Neural cell (in vitro differentiated cells): ENCODE measurements around the gene HNRNPA2B1. TPM values are rescaled to one million over a fixed set of nuclear protein-coding genes. Genes with fewer than 3 reads are reported as not detected.
"Not testable (repeated sequence)": the region's sequence is repeated elsewhere in the genome, so short reads cannot be mapped to it uniquely, and the experiment has no call there.

ENCODE experiments used
- H2AFZ ChIP-seq: fragments of 200-600, 300-800 bp; sonication (generic), shearing (Covaris generic); 2 replicates; pipeline ENCODE4 v1.6.0; 2014; ENCODE audit warnings: low read depth, mild to moderate bottlenecking, antibody characterized with exemption, low read length, moderate library complexity
- H3F3A ChIP-seq: fragments of 200-600 bp; shearing (Covaris generic); 2 replicates; pipeline ENCODE4 v1.6.1; 2016; ENCODE audit warnings: mild to moderate bottlenecking, moderate library complexity, mixed read lengths, antibody characterized with exemption, low read length; ENCODE audit not compliant: insufficient read depth, poor library complexity, severe bottlenecking
- H3K27ac ChIP-seq: fragments of 200-600, 300-800 bp; sonication (generic), shearing (Covaris generic); 2 replicates; pipeline ENCODE4 v1.5.1; 2014; ENCODE audit warnings: mild to moderate bottlenecking, low read length, moderate library complexity
- H3K27me3 ChIP-seq: fragments of 300-800, 200-600 bp; sonication (generic), shearing (Covaris generic); 2 replicates; pipeline ENCODE4 v1.6.0; 2014; ENCODE audit warnings: mild to moderate bottlenecking, low read depth, low read length, moderate library complexity; ENCODE audit not compliant: insufficient read depth
- H3K36me3 ChIP-seq: fragments of 300-800, 200-600 bp; sonication (generic), shearing (Covaris generic); 2 replicates; pipeline ENCODE4 v1.5.1; 2014; ENCODE audit warnings: mild to moderate bottlenecking, antibody characterized with exemption, low read length, moderate library complexity; ENCODE audit not compliant: insufficient read depth
- H3K4me2 ChIP-seq: fragments of 300-800, 200-600 bp; sonication (generic), shearing (Covaris generic); 2 replicates; pipeline ENCODE4 v1.6.0; 2014; ENCODE audit warnings: mild to moderate bottlenecking, low read length
- H3K4me3 ChIP-seq: fragments of 300-800, 200-600 bp; sonication (generic), shearing (Covaris generic); 2 replicates; pipeline ENCODE4 v1.5.1; 2014; ENCODE audit warnings: mild to moderate bottlenecking, low read length, moderate library complexity
- H3K79me2 ChIP-seq: fragments of 200-600 bp; shearing (Covaris generic); replicated peaks from 2 replicates; pipeline ENCODE4 v1.6.0; 2014; ENCODE audit warnings: mild to moderate bottlenecking, low read length, moderate library complexity; ENCODE audit not compliant: insufficient read depth
- H3K9ac ChIP-seq: fragments of 300-800, 200-600 bp; sonication (generic), shearing (Covaris generic); 2 replicates; pipeline ENCODE4 v1.6.1; 2016; ENCODE audit warnings: mild to moderate bottlenecking, low read length, mixed read lengths
- H3K9me2 ChIP-seq: fragments of 200-600 bp; shearing (Covaris generic); 2 replicates; pipeline ENCODE4 v1.6.1; 2016; ENCODE audit warnings: mild to moderate bottlenecking, low read length, mixed read lengths; ENCODE audit not compliant: insufficient read depth
- H3K9me3 ChIP-seq: fragments of 200-600, 300-800 bp; sonication (generic), shearing (Covaris generic); 2 replicates; pipeline ENCODE4 v1.6.1; 2016; ENCODE audit warnings: mild to moderate bottlenecking, mixed run types, low read length, moderate library complexity, mixed read lengths
- H4K20me1 ChIP-seq: fragments of 200-600 bp; shearing (Covaris generic); 2 replicates; pipeline ENCODE4 v1.6.1; 2016; ENCODE audit warnings: mild to moderate bottlenecking, mixed run types; ENCODE audit not compliant: insufficient read depth
- EP300 ChIP-seq: fragments of 450-650 bp; conservative IDR thresholded peaks from 2 replicates; pipeline ENCODE4 v1.6.1; 2014; ENCODE audit warnings: antibody characterized with exemption, mild to moderate bottlenecking, moderate library complexity; ENCODE audit not compliant: poor library complexity, severe bottlenecking
- EZH2 ChIP-seq: fragments of 200-600, 300-800 bp; shearing (Covaris generic), sonication (generic); IDR thresholded peaks from 2 replicates; pipeline ENCODE4 v1.6.1; 2014; ENCODE audit warnings: antibody characterized with exemption, low read length, borderline replicate concordance, mild to moderate bottlenecking; ENCODE audit not compliant: insufficient read depth, poor library complexity, severe bottlenecking
- MXI1 ChIP-seq: fragments of 450-650 bp; conservative IDR thresholded peaks from 2 replicates; pipeline ENCODE4 v1.6.1; 2014; ENCODE audit warnings: antibody characterized with exemption, mild to moderate bottlenecking; ENCODE audit not compliant: poor library complexity, severe bottlenecking
- POLR2AphosphoS5 ChIP-seq: IDR thresholded peaks from 2 replicates; pipeline ENCODE4 v1.6.1; 2012
- RAD21 ChIP-seq: fragments of 450-650 bp; conservative IDR thresholded peaks from 2 replicates; pipeline ENCODE4 v1.6.1; 2014; ENCODE audit warnings: antibody characterized with exemption, mild to moderate bottlenecking, moderate library complexity
- SMC3 ChIP-seq: fragments of 450-650 bp; conservative IDR thresholded peaks from 2 replicates; pipeline ENCODE4 v1.6.1; 2014; ENCODE audit warnings: antibody characterized with exemption, mild to moderate bottlenecking, moderate library complexity; ENCODE audit not compliant: poor library complexity
- TAF1 ChIP-seq: IDR thresholded peaks from 2 replicates; pipeline ENCODE4 v1.6.1; 2012; ENCODE audit warnings: low read depth
- polyA plus RNA-seq: library from polyadenylated mRNA; depleted of rRNA; stranded (reverse); fragments of >200 nt; gene quantifications from 2 replicates; pipeline ENCODE4 v1.2.3, GENCODE V29; 2014
- TF ChIP-seq, protein P1 (sequence below): IDR thresholded peaks from 2 replicates; pipeline ENCODE4 v1.6.1; 2012; ENCODE audit warnings: borderline replicate concordance
- TF ChIP-seq, protein P2 (sequence below): fragments of 450-650 bp; IDR thresholded peaks from 2 replicates; pipeline ENCODE4 v1.5.1; 2014; ENCODE audit warnings: antibody characterized with exemption, mild to moderate bottlenecking, moderate library complexity; ENCODE audit not compliant: poor library complexity, severe bottlenecking

HNRNPA2B1 gene
- polyA plus RNA-seq, 1 donor from 2014 or later = 419 TPM

DNA sequence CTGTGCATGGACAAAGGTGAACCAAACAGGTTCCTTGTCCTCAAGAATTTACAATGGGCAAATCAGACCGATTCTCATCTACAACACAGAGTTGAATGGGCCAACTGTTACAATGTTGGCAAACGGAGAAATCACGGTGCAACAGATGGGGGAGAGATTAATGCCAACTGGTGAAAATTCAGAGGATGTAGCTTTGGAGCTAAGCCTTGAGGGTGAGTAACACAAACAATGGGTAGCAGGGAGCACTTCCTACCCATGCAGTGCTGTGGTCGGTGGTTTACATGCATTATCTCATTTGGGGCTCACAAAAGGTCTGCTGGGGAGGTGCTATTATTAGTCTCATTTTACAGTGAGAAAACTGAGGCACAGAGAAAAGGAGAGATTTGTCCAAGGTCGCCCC, 49.5 kb downstream of the HNRNPA2B1 start:
- Histone ChIP-seq H3K4me2 (no peak overlapping the region), H3K9me2 (no peaks in the 10 kb centered on the region), H3K9ac (no peak overlapping the region), H3K79me2 (no peaks in the 10 kb centered on the region), H3K27ac (no peak overlapping the region), H3K27me3 (peaks cover 35% of the 10 kb centered on the region), H3F3A (no peaks in the 10 kb centered on the region), H3K9me3 (no peaks in the 10 kb centered on the region), H3K4me3 (no peak overlapping the region), H4K20me1 (no peaks in the 10 kb centered on the region), H2AFZ (no peak overlapping the region), H3K36me3 (no peaks in the 10 kb centered on the region)
- TF ChIP-seq EP300 (no peak), TAF1 (no peak), SMC3 (no peak), MXI1 (no peak), RAD21 (no peak), EZH2 (no peak), POLR2AphosphoS5 (no peak)
- TF ChIP-seq, protein P1, sequence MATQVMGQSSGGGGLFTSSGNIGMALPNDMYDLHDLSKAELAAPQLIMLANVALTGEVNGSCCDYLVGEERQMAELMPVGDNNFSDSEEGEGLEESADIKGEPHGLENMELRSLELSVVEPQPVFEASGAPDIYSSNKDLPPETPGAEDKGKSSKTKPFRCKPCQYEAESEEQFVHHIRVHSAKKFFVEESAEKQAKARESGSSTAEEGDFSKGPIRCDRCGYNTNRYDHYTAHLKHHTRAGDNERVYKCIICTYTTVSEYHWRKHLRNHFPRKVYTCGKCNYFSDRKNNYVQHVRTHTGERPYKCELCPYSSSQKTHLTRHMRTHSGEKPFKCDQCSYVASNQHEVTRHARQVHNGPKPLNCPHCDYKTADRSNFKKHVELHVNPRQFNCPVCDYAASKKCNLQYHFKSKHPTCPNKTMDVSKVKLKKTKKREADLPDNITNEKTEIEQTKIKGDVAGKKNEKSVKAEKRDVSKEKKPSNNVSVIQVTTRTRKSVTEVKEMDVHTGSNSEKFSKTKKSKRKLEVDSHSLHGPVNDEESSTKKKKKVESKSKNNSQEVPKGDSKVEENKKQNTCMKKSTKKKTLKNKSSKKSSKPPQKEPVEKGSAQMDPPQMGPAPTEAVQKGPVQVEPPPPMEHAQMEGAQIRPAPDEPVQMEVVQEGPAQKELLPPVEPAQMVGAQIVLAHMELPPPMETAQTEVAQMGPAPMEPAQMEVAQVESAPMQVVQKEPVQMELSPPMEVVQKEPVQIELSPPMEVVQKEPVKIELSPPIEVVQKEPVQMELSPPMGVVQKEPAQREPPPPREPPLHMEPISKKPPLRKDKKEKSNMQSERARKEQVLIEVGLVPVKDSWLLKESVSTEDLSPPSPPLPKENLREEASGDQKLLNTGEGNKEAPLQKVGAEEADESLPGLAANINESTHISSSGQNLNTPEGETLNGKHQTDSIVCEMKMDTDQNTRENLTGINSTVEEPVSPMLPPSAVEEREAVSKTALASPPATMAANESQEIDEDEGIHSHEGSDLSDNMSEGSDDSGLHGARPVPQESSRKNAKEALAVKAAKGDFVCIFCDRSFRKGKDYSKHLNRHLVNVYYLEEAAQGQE = no peak
- TF ChIP-seq, protein P2, sequence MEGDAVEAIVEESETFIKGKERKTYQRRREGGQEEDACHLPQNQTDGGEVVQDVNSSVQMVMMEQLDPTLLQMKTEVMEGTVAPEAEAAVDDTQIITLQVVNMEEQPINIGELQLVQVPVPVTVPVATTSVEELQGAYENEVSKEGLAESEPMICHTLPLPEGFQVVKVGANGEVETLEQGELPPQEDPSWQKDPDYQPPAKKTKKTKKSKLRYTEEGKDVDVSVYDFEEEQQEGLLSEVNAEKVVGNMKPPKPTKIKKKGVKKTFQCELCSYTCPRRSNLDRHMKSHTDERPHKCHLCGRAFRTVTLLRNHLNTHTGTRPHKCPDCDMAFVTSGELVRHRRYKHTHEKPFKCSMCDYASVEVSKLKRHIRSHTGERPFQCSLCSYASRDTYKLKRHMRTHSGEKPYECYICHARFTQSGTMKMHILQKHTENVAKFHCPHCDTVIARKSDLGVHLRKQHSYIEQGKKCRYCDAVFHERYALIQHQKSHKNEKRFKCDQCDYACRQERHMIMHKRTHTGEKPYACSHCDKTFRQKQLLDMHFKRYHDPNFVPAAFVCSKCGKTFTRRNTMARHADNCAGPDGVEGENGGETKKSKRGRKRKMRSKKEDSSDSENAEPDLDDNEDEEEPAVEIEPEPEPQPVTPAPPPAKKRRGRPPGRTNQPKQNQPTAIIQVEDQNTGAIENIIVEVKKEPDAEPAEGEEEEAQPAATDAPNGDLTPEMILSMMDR = no peak

DNA sequence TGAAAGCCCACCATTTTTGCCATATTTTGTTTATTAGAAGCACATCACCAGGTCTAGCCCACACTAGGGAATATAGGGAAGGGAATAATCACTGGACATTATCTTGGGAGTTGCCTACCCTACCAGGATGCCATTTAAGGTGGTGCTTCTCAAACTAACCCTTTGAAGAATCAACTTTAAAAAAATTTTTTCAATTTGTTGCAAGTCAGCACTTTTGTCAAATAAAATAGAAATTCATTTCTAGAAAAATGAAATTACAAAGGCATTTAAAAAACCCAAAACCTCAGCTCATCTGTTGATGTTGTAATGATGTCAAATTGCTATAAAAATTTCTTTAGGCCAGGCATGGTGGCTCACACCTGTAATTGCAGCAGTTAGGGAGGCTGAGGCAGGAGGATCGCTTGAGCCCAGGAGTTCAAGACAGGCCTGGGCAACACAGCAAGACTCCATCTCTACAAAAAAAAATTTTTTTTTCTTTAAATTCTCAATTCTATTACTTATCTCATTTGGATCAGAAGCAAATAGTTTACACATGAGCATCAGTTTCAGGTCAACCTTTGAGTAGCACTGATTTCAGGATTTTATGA, 51.1 kb downstream of the HNRNPA2B1 start:
- Histone ChIP-seq H3F3A (no peaks in the 10 kb centered on the region), H3K9me2 (no peaks in the 10 kb centered on the region), H3K9ac (no peak overlapping the region), H3K4me2 (no peak overlapping the region), H3K9me3 (no peaks in the 10 kb centered on the region), H3K27me3 (peaks cover 30% of the 10 kb centered on the region), H3K27ac (no peak overlapping the region), H3K36me3 (no peaks in the 10 kb centered on the region), H3K4me3 (no peak overlapping the region), H3K79me2 (no peaks in the 10 kb centered on the region), H2AFZ (no peak overlapping the region), H4K20me1 (no peaks in the 10 kb centered on the region)
- TF ChIP-seq SMC3 (no peak), EZH2 (no peak), TAF1 (no peak), MXI1 (no peak), RAD21 (no peak), EP300 (no peak), POLR2AphosphoS5 (no peak)
- TF ChIP-seq, protein P1 = no peak
- TF ChIP-seq, protein P2 = no peak

DNA sequence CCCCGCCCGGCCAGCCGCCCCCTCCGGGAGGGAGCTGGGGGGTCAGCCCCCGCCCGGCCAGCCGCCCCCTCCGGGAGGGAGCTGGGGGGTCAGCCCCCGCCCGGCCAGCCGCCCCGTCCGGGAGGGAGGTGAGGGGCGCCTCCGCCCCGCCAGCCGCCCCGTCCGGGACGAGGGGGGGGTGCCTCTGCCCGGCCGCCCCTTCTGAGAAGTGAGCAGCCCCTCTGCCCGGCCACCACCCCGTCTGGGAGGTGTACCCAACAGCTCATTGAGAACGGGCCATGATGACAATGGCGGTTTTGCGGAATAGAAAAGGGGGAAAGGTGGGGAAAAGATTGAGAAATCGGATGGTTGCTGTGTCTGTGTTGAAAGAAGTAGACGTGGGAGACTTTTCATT, 52.2 kb downstream of the HNRNPA2B1 start:
- H3K9ac ChIP-seq, H3K27ac ChIP-seq, H3F3A ChIP-seq, H3K4me3 ChIP-seq, H3K9me2 ChIP-seq, H3K9me3 ChIP-seq, H3K79me2 ChIP-seq, H4K20me1 ChIP-seq, H3K36me3 ChIP-seq, H2AFZ ChIP-seq, H3K4me2 ChIP-seq: not testable (repeated sequence)
- peaks cover 18% of the 10 kb centered on the region for H3K27me3 ChIP-seq
